ENCODE results near the gene TUBA1B.

The TUBA1B gene

DNA sequence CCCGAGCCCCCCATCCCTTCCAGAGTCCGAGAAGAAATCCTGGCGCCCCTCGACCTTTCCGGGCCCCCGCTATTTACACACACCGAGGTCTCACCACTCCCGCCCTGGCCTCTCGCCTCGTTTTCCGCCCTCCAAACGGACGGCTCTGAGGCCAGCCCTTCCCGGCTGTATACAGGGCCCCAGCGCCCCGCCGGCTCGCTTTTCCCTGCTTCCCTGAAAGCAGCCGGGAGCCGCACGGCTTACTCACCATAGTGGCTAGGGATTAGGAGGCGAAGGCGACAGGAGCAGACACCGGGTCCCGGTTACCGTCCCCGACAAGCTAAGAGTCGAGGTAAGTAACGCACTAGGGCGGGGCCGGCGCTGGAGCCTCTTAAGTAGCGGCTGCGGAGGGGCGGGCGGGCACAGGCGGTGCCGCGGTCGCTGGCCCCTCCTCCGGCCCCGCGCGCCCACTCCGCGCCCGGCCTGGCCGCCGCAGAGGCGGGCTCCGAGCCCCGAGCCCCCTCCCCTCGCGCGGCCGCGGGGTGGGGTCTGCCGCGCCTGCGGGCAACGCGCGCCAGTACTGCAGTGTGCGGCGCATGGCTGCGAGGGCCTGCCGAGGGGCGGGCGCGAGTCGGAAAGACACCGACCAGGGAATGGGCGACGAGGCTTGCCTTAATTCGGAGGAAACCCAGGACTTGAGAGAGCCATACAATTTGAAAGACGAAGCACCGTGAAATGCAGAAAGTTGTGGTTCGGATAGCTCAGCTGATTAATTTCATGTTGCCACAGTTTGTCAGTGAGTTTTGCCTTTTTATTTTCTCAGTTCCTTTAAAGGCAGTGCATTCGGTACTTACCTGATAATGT lies at the start of gene TUBA1B:
Gene TUBA1B (minus strand): TSS at position 345 of the 843 bp plus-strand sequence. CDS start 95 bp downstream, at position 250.
- TF ChIP-seq ZFP30 (CRISPR knock-in tag; IDR thresholded peaks at IDR 0.05) (no peak), PPARA (CRISPR knock-in tag; IDR thresholded peaks at IDR 0.05; ENCODE audit: borderline replicate concordance) (no peak), ZNF565 (CRISPR knock-in tag; conservative IDR thresholded peaks at IDR 0.05; ENCODE audit: low read depth) (no peak), ZNF8 (CRISPR knock-in tag; IDR thresholded peaks at IDR 0.05) (no peak), ZFP3 (CRISPR knock-in tag; IDR thresholded peaks at IDR 0.05) (no peak), GLIS3 (CRISPR knock-in tag; IDR thresholded peaks at IDR 0.05) (0 out of 2 replicates have a peak, but pooled peaks have one; percentile 28), RARB (CRISPR knock-in tag; IDR thresholded peaks at IDR 0.05) (no peak), CSDC2 (CRISPR knock-in tag; IDR thresholded peaks at IDR 0.05) (no peak)
- TF ChIP-seq, protein P1, sequence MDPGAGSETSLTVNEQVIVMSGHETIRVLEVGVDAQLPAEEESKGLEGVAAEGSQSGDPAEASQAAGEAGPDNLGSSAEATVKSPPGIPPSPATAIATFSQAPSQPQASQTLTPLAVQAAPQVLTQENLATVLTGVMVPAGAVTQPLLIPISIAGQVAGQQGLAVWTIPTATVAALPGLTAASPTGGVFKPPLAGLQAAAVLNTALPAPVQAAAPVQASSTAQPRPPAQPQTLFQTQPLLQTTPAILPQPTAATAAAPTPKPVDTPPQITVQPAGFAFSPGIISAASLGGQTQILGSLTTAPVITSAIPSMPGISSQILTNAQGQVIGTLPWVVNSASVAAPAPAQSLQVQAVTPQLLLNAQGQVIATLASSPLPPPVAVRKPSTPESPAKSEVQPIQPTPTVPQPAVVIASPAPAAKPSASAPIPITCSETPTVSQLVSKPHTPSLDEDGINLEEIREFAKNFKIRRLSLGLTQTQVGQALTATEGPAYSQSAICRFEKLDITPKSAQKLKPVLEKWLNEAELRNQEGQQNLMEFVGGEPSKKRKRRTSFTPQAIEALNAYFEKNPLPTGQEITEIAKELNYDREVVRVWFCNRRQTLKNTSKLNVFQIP (CRISPR knock-in tag; IDR thresholded peaks at IDR 0.05; ENCODE audit: borderline replicate concordance, low read depth) = no peak
- TF ChIP-seq, protein P2, sequence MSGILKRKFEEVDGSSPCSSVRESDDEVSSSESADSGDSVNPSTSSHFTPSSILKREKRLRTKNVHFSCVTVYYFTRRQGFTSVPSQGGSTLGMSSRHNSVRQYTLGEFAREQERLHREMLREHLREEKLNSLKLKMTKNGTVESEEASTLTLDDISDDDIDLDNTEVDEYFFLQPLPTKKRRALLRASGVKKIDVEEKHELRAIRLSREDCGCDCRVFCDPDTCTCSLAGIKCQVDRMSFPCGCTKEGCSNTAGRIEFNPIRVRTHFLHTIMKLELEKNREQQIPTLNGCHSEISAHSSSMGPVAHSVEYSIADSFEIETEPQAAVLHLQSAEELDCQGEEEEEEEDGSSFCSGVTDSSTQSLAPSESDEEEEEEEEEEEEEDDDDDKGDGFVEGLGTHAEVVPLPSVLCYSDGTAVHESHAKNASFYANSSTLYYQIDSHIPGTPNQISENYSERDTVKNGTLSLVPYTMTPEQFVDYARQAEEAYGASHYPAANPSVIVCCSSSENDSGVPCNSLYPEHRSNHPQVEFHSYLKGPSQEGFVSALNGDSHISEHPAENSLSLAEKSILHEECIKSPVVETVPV (CRISPR knock-in tag; IDR thresholded peaks at IDR 0.05) = peak; percentile 21; the same call in 1 of the 2 replicates
- TF ChIP-seq, protein P3, sequence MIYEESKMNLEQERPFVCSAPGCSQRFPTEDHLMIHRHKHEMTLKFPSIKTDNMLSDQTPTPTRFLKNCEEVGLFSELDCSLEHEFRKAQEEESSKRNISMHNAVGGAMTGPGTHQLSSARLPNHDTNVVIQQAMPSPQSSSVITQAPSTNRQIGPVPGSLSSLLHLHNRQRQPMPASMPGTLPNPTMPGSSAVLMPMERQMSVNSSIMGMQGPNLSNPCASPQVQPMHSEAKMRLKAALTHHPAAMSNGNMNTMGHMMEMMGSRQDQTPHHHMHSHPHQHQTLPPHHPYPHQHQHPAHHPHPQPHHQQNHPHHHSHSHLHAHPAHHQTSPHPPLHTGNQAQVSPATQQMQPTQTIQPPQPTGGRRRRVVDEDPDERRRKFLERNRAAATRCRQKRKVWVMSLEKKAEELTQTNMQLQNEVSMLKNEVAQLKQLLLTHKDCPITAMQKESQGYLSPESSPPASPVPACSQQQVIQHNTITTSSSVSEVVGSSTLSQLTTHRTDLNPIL (CRISPR knock-in tag; IDR thresholded peaks at IDR 0.05; ENCODE audit: low read depth) = no peak
- TF ChIP-seq, protein P4, sequence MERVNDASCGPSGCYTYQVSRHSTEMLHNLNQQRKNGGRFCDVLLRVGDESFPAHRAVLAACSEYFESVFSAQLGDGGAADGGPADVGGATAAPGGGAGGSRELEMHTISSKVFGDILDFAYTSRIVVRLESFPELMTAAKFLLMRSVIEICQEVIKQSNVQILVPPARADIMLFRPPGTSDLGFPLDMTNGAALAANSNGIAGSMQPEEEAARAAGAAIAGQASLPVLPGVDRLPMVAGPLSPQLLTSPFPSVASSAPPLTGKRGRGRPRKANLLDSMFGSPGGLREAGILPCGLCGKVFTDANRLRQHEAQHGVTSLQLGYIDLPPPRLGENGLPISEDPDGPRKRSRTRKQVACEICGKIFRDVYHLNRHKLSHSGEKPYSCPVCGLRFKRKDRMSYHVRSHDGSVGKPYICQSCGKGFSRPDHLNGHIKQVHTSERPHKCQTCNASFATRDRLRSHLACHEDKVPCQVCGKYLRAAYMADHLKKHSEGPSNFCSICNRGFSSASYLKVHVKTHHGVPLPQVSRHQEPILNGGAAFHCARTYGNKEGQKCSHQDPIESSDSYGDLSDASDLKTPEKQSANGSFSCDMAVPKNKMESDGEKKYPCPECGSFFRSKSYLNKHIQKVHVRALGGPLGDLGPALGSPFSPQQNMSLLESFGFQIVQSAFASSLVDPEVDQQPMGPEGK (CRISPR knock-in tag; IDR thresholded peaks at IDR 0.05; ENCODE audit: borderline replicate concordance) = no peak
- peak; percentile 88 for ATAC-seq

DNA sequence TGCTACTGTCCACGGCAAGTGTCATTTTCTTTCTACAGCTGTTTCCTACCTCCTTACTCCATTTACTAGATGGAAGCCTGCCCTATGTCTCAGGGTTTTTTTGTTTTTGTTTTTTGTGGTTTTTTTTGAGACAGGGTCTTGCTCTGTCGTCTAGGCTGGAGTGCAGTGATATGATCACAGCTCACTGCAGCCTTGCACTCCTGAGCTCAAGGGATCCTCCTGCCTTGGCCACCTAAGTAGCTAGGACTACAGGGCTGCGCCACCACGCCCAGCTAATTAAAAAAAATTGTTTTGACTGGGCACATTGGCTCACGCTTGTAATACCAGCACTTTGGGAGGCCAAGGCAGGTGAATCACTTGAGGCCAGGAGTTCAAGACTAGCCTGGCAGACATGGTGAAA lies 43.0 kb upstream of the TUBA1B start:
- no peak for ATAC-seq
- TF ChIP-seq ARNTL (CRISPR knock-in tag; IDR thresholded peaks at IDR 0.05; ENCODE audit: borderline replicate concordance, low read depth) (no peak), ESRRG (CRISPR knock-in tag; IDR thresholded peaks at IDR 0.05) (no peak), CSDC2 (CRISPR knock-in tag; IDR thresholded peaks at IDR 0.05) (no peak), TOX (CRISPR knock-in tag; IDR thresholded peaks at IDR 0.05; ENCODE audit: borderline replicate concordance) (no peak), PPARA (CRISPR knock-in tag; IDR thresholded peaks at IDR 0.05; ENCODE audit: borderline replicate concordance) (no peak), ISL1 (CRISPR knock-in tag; IDR thresholded peaks at IDR 0.05) (no peak), TCF4 (CRISPR knock-in tag; IDR thresholded peaks at IDR 0.05; ENCODE audit: borderline replicate concordance) (no peak), ZNF565 (CRISPR knock-in tag; conservative IDR thresholded peaks at IDR 0.05; ENCODE audit: low read depth) (no peak), ZFP3 (CRISPR knock-in tag; IDR thresholded peaks at IDR 0.05) (no peak), ZNF70 (CRISPR knock-in tag; IDR thresholded peaks at IDR 0.05) (no peak), BACH2 (CRISPR knock-in tag; IDR thresholded peaks at IDR 0.05; ENCODE audit: borderline replicate concordance) (no peak), SNAI2 (CRISPR knock-in tag; IDR thresholded peaks at IDR 0.05) (no peak), RARB (CRISPR knock-in tag; IDR thresholded peaks at IDR 0.05) (no peak), OSR1 (CRISPR knock-in tag; IDR thresholded peaks at IDR 0.05) (no peak), ZFP30 (CRISPR knock-in tag; IDR thresholded peaks at IDR 0.05) (no peak), GLIS3 (CRISPR knock-in tag; IDR thresholded peaks at IDR 0.05) (no peak), ZNF8 (CRISPR knock-in tag; IDR thresholded peaks at IDR 0.05) (no peak)
- TF ChIP-seq, protein P2 (CRISPR knock-in tag; IDR thresholded peaks at IDR 0.05) = no peak
- TF ChIP-seq, protein P5, sequence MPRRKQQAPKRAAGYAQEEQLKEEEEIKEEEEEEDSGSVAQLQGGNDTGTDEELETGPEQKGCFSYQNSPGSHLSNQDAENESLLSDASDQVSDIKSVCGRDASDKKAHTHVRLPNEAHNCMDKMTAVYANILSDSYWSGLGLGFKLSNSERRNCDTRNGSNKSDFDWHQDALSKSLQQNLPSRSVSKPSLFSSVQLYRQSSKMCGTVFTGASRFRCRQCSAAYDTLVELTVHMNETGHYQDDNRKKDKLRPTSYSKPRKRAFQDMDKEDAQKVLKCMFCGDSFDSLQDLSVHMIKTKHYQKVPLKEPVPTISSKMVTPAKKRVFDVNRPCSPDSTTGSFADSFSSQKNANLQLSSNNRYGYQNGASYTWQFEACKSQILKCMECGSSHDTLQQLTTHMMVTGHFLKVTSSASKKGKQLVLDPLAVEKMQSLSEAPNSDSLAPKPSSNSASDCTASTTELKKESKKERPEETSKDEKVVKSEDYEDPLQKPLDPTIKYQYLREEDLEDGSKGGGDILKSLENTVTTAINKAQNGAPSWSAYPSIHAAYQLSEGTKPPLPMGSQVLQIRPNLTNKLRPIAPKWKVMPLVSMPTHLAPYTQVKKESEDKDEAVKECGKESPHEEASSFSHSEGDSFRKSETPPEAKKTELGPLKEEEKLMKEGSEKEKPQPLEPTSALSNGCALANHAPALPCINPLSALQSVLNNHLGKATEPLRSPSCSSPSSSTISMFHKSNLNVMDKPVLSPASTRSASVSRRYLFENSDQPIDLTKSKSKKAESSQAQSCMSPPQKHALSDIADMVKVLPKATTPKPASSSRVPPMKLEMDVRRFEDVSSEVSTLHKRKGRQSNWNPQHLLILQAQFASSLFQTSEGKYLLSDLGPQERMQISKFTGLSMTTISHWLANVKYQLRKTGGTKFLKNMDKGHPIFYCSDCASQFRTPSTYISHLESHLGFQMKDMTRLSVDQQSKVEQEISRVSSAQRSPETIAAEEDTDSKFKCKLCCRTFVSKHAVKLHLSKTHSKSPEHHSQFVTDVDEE (CRISPR knock-in tag; IDR thresholded peaks at IDR 0.05) = no peak
